ENCODE measurements around the gene FCRLB.
"Not testable (repeated sequence)": the region's sequence is repeated elsewhere in the genome, so short reads cannot be mapped to it uniquely, and the experiment has no call there.

FCRLB gene

DNA sequence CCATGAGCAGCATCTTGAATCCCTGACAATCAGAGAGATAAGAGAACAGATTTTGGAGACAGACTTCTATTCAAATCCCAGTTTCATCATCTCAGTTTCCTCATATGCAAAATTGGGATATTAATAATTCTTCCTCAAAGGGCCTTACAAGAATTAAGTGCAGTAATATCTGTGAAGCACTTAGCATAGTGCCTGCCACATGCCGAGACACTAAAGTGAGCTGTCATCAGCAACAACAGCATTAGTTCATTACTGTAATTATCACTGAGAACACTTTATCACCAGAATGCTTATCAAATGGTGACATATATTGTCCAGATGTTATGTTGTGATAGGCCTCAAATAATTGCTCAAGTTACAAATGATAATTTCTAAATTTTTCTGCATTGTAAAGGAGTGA is 922 bp upstream of the FCRLB start:
- no peak for DNase-seq

DNA sequence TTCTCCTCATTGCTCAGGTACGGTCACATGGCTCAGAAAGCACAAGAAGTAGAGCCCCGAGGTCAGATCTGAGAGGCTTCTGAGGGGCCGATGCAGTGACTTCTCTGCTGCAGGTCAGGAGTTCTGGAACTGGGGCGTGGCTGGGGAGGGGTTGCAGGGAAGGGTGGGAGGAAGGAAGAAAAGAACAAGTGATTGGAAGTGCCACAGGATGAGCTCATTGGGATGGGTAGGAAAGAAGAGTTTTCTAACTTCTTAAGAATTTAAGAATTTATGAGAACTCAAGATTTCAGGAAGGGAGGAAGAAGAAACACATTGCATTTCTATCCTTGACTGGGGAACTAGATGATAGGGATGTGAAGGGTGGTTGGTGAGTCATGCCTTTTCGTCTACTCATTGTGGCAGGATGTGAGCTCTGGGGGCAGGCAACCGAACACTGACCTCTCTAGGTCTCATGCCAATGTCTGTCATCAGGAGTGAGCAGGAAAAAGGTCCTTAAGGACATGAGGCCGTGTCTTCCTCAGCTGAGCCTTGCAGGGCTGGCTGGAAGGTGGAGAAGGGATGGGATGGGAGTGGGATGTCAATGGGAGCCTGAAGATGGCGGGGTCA is 497 bp downstream of the FCRLB start:
- DNase-seq, result no peak

DNA sequence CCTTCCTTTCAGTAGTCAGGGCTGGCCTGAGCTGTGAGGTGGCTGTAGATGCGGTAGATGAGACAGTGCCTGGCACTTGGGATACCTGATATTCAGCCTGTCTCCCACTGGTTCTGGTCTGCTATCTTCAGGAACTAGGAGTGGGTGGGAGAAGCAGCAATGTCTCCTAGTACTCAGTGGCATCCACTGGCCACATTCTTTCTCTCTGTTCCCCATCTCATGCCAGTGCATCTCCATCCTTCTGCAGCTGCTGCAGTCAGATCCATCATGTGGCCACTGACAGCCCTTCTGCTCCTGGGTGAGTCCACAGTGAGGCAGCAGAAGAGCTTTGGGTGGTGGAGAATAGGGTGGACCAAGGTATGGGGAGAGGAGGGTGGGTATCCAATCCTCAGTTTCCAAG is 1.1 kb downstream of the FCRLB start:
- DNase-seq, result no peak

DNA sequence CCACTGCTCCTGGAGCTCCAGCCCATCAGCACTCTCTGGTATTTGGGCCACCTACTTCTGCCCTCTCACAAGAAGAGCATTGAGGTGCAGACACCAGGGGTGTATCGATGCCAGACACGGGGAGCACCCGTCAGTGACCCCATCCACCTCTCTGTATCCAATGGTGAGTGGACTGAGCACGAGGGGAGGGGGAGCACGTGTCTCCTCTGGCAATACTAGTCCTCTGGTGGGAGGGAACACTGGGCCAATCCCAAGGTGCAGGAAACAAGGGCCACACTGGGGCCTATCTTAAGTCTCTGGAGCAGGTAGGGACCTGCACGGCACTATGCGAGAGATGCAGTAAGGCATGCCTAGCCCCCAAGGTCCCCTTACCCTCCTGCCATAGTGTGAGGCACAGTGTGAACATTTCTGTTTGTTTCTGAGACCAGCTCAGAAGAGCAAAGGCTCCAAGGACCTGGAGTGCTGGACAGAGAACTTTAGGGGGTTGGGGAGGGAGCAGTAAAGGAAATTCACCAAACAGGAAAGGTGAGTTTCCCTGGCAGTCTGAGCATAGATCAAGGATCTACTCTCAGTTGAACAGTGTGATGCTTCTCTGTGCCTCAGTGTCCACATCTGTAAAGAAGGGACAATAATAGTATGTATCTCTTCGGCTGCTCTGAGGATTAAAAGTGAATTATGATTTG is 2.3 kb downstream of the FCRLB start:
- DNase-seq, result no peak

DNA sequence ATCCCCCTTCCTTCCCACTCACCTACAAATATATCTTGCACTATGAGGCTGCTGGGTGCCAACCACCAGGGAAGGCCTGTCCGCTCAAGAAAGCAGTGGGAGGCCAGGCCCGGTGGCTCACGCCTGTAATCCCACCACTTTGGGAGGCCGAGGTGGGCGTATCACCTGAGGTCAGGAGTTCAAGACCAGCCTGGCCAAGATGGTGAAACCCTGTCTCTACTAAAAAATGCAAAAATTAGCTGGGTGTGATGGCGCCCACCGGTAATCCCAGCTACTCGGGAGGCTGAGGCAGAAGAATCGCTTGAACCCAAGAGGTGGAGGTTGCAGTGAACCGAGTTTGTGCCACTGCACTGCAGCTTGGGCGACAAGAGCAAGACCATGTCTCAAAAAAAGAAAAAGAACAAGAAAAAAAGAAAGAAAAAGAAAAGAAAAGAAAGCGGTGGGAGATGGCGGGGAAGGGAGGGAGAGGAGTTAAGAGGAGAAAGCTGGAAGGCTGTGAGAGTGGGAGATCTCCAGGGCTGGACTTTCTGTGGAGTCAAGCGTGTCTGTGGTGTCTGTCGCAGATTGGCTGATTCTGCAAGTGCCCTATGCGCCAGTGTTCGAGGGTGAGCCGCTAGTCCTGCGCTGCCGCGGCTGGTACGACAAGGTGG is 4.0 kb downstream of the FCRLB start:
- DNase-seq, result not testable (repeated sequence)

DNA sequence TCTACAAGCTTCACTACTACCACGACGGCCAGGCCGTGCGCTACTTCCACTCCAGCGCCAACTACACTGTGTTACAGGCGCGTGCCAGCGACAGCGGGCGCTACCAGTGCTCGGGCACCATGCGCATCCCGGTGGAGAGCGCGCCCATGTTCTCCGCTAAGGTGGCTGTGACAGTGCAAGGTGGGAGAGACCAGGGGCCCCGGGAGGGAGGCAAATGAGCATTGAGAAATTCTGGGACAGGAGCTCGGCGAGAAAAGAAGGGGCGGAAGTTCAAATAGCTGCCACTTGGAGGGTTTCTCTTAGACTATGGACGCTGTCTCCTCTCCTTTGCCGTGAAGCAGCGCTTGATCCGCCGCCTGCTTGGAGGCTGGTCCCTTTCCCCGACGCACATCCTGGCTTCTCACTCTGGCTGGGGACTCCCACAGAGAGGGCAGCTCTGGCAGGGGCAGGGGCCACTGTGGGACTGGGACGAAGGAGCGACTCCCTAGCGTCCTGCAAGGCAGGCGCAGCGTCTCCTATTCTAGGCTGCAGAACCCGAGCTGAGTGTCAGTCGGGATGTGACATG is 4.6 kb downstream of the FCRLB start:
- DNase-seq, result peak; percentile 73

DNA sequence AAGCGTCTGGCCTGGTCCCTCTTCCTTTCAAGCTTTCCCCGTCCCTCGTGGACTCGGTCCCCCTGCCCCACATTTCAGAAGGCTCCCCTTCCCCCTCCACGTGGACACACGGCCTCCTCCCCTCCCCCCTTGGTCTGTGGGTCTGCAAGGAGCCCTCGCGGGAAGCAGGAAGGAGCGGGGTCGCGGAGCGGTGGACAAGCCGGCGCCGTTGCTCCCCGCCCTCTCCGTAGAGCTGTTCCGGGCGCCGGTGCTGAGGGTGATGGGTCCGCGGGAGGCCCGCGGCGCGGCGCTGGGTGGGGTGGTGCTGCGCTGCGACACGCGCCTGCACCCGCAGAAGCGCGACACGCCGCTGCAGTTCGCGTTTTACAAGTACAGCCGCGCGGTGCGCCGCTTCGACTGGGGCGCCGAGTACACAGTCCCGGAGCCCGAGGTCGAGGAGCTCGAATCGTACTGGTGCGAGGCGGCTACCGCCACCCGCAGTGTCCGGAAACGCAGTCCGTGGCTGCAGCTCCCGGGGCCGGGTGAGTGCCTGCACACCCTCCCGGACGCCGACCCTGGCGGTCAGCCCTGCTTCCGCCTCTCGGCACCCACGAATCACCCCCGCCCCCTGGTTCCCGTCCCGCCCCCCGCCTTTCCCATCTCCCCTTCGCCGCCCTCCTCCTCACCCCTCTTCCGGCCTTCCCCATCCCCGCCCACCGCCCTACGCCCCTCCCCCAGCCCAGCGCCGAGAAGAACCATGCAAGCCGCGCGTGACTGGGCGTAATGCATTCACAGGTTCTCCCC is 5.3 kb downstream of the FCRLB start:
- DNase-seq, result peak; percentile 96

DNA sequence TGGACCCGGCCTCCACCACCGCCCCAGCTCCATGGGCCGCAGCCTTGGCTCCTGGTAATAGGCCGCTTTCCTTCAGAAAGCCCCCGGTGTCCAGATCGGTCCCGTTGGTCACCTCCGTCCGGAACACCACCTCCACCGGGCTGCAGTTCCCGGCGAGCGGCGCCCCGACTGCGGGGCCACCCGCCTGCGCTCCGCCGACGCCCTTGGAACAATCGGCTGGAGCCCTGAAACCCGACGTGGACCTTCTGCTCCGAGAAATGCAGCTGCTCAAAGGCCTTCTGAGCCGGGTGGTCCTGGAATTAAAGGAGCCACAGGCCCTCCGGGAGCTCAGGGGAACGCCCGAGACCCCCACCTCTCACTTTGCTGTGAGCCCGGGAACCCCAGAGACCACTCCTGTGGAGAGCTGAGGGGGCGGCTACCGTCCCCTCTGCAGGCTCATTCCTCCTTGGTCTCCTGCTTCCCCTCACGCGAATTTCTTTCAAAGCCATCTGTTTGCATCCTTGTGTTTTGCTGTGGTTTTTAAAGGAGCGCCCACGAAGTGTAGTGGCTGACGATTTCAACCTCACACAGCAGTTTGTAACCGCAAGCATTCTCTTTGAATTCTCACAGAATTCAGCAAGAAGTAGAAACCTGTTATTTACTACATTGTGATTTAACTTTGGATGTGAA is 6.0 kb downstream of the FCRLB start:
- DNase-seq, result no peak

DNA sequence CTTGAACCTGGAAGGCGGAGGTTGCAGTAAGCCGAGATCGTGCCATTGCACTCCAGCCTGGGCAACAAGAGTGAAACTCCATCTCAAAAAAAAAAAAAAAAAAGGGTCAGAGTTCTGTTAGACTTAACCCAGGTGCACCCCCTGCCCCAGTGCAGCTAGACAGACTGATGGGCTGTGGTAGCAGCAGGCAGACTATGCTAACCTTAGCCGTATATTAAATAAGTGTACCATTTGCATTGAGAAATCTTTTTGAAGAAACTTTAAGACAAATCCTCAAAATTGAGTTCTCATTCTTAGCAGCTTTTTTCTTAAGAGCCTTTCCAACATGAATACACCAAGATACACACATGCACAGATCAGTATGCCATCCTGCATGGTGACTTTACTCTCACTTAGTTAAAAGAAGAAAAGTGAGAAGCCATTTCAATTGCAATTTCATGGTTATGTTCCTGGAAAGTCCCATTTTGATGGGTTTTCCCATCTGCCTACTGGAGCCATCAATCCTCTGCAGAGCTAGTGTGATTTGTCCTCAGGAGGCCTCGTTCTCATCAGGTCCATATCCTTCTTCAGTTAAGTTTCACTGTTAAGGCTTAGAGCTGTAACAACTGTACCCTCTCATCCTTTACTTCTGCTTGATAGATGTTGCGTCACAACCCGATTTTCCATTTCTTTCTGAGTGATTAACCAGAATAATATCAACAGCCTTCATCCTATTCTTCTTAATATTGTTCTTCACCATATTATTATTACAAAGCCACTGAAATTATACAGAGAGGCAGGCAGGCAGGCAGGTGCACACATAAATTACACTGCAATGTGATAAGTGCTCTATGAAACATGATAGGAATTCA is 7.3 kb downstream of the FCRLB start:
- DNase-seq, result no peak

DNA sequence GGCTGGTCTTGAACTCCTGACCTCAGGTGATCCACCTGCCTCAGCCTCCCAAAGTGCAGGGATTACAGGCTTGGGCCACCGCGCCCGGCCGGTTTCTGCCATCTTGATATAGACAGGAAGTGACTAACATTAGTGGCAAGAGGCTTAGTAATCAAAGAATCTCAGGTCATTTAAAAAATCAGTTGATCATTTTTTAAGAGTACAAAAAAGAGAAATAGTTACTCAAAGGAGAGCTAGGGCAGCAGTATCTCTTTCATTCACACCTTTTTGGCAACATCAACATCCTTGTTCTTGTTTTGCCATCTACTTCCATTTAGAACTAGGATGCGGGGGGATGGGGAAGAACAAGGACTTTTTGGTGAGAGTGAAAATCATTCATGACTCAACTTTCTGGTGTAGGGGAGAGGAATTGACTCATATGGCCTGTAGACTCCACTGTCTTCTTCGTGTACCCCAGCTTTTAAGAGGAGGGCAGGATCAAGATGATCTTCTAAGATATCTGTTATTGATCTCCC is 8.8 kb downstream of the FCRLB start:
- DNase-seq, result no peak

DNA sequence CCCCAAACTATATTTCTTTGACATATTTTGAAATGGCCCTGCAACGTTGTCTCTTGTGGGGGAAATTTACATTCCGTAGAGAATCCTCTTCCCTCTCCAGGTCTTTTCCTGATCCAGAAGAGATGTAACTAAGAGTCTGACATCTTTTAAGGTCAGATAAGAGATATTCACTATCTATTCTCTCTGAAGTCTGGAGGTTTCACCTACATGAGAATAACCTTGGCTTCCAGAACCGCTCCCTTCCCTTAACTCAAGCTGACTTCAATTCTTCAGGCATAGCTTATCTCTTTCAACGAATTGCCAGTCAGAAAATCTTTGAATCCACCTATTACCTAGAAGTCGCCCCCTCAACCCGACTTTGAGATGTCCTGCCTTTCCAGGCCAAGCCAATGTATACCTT is 9.9 kb downstream of the FCRLB start:
- DNase-seq, result no peak

DNA sequence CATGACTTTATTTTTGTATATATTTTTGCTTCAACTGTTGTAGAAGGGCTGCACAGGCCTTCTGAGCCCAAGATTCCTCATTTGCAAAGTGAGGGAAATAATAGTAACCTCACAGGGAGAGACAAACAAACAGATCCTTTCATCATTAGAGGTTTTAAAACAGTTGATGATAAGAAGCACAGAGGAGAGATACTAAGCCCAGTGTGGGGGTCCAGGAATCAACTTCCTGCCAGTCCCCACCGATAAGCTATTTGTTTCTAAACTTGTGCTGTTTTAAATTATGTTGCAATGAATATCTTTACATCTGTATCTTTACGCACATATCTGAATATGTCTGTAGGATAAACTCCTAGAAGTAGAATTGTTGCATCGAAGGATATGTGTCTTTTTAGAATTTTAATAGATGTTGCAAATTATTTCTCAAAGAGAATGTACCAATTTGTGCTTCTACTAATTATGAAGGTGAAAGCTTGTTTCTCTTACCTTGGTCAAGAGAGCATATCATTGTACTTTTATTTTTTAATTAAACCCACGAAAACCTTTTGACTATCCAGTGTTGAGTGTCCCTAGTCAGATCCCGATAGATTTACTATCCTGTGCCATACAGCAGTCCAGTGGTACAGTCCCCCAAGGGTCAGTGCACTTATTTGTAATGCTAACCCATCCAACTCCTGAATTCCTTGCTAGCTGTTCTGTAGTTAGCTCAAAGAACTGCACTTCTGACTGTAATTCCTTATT is 10.8 kb downstream of the FCRLB start:
- no peak for DNase-seq

DNA sequence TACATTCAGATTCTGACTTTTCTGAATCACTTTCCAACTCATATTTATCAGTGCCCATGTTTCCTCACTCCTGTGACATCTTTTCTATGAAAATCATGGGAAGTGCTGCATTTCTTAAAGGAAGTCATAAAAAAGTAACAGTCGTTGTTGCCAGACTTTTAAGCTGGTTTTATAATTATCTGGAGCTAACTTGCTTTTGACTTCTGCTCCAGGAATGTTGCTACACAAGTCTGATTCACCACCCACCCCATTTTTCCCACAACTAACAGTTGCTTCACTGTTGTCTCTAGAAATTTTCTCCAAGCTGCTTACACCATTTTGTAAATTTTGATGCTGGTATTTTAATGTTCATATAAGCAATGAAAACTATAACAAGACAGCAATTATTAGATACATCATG is 12.2 kb downstream of the FCRLB start:
- DNase-seq, result no peak

DNA sequence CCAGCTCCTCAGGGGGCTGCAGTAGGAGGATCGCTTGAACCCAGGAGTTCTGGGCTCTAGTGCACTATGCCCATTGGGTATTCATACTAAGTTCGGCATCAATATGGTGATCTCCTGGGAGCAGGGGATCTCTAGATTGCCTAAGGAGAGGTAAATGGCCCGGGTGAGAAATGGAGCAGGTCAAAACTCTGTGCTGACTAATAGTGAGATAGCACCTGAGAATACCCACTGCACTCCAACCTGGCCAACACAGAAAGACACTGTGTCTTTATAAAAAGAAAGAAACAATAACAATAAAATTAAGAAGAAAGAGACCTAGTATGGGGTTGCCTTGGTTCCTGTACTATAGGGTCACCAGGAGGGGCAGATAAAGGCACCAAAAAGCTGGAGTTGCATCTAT is 14.5 kb downstream of the FCRLB start:
- no peak for DNase-seq

DNA sequence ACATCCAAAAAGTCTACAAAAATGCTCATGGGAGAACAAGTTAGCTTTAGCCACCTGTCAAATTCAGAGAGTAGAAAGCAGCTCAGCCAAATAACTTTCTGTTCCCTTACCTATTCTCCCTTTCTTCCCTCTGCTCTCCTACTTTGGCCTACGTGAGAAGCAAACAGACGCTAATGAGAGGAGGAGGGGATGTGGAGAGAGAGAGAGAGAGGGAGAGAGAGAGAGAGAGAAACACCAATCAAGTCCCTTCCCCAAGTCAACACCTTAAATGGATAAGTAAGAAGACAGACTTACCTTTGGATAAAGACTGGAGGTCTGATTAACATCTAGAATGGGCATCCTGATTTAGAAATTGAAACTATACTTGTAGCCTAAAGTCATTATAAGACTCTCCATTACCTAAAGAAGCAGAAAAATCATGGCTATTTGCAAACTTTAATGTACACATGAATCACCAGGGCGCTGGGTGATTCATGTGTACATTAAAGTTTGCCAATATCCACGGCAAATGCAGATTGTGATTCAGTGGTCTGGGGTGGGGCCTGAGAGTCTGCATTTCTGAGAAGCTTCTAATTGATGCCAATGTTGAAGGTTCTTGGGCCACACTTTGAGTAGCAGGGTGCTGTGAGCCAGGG is 15.1 kb downstream of the FCRLB start:
- no peak for DNase-seq

DNA sequence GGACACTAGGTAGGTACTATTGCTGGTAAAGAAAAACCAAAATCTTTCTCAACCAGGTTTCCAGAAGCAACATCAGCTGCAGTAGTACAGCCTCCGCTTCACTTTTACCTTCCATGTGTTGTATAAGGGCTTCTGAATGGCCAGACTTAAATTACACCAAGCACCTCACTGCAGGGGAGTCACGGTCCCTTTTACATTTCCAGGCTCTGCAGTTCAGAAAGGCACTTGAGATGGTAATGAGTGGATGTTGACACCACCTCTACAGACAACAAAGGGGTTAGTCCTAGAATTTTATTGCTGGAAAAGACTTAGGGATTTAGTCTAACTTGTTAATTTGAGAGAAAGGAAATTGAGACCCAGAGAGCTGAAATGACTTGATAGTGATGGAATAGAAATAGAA is 16.3 kb downstream of the FCRLB start:
- no peak for DNase-seq

DNA sequence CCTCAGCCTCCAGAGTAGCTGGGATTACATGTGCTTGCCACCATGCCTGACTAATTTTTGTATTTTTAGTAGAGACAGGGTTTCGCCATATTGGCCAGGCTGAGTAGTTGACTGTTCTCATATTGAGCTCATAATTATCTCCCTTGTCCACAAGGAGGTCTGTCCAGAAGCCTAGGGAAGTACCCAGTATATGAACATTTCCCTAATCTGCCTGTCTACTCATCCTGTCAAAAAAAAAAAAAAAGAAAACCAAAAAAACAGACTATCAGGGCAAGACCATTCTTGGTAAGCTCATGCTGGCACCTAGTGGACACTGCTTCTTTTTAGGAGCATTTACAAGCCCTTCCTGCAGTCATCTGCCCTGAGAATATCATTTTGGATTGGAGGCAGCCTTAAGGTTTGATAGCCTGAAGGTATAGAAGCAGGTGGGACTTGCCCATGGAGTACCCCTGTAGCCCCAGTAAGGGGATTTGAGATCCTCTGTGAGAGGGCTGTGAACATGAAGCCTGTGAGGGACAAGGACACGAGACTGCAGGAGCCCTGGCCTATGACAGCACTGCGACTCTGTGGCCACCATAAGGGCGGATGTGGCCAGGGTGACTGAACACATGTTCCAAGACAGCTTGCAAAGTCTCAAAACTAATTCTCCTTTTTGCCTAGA is 17.4 kb downstream of the FCRLB start:
- DNase-seq, result no peak

DNA sequence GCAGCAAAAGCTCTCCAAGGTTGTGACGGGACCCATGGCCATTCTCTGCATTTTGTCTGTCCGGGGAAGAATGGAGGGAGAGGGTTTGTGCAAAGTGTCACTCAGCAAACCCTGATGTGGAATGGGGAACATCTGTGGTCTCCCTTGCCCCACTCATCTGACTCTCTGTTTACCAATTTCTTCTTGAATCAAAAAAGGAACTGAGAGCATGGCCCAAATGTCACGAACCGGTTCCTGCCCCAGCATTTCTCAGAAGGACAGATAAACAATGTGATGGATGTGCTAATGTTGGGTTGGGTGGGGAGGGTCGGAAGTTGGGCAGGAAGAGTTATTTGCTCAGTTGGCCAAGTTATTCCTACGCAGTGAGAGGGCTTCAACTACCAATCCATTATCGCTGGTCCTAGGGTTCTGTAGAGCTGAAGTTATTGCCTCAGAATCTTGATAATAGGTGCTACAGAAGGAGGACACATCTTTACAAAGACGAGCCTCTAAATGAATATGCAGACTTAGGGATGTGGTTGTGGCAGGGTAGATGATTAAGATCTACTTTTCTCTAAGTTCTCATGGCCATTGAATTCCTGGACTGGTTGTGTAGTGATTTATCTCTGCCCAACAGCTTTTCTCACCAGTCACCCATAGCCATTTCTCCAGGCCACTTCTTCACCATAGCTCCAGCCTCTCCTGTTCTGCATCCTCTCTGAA is 18.7 kb downstream of the FCRLB start:
- no peak for DNase-seq

DNA sequence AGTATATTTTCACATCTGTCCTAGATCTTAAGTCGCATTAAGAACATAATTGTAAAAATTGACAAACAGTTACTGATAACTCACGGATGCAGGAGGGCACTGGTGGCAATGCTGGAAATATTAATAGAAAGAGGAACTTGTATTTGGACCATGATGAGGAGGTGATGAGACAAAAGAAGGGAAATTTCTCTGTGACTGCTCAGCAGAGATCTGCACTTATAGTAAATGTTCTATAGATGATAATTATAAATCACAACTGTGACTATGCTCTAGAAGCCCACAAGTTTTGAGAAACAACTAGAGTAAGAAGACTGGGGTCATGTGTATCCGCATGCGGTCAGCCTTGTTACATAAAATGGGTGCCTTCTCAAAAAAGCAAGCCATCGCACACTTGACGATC is 19.6 kb downstream of the FCRLB start:
- DNase-seq, result no peak

Measured in left hindlimb (tissue), 1 donor.